GM12878 (cell line): ENCODE measurements around the gene PRELID2.

ENCODE experiments used
- ATF2 ChIP-seq: IDR thresholded peaks from 2 replicates; pipeline ENCODE4 v1.6.1; 2012; ENCODE audit warnings: low read length, inconsistent platforms
- CTCF ChIP-seq, 3 experiments: IDR thresholded peaks in 2 of 3; conservative IDR thresholded peaks in 1 of 3; 2 replicates each; pipeline ENCODE4 v1.5.1; 2011; ENCODE audit warnings: low read depth in 3 of 3, low read length in 3 of 3, mild to moderate bottlenecking in 3 of 3, control low read depth in 2 of 3, moderate library complexity in 2 of 3, inconsistent platforms in 1 of 3, mixed read lengths in 1 of 3; ENCODE audit not compliant: control insufficient read depth in 2 of 3, insufficient read depth in 1 of 3; ENCODE audit errors: extremely low read depth in 1 of 3
- EZH2 ChIP-seq: IDR thresholded peaks from 2 replicates; pipeline ENCODE4 v1.6.1; 2012; ENCODE audit warnings: low read depth, mild to moderate bottlenecking, control low read depth, inconsistent platforms, low read length, borderline replicate concordance; ENCODE audit not compliant: control insufficient read depth
- JUNB ChIP-seq: IDR thresholded peaks from 2 replicates; pipeline ENCODE4 v1.6.1; 2016; ENCODE audit warnings: antibody characterized with exemption, mild to moderate bottlenecking
- LARP7 ChIP-seq: fragments of 450-650 bp; IDR thresholded peaks from 2 replicates; pipeline ENCODE4 v1.6.1; 2017; ENCODE audit warnings: mild to moderate bottlenecking
- MAX ChIP-seq: IDR thresholded peaks from 2 replicates; pipeline ENCODE4 v1.6.1; 2012; ENCODE audit warnings: low read depth, low read length, improper control_type of control experiment
- NFIC ChIP-seq: IDR thresholded peaks from 2 replicates; pipeline ENCODE4 v1.6.1; 2012; ENCODE audit warnings: low read depth, mild to moderate bottlenecking, inconsistent platforms, low read length, moderate library complexity
- POLR2A ChIP-seq: IDR thresholded peaks from 2 replicates; pipeline ENCODE4 v1.6.1; 2011; ENCODE audit warnings: low read depth, mild to moderate bottlenecking, low read length
- SIN3A ChIP-seq: IDR thresholded peaks from 2 replicates; pipeline ENCODE4 v1.6.1; 2012; ENCODE audit warnings: low read depth, low read length, improper control_type of control experiment
- SP1 ChIP-seq: IDR thresholded peaks from one replicate; pipeline ENCODE4 v1.6.1; 2011; ENCODE audit warnings: low read depth, low read length
- SREBF1 ChIP-seq: IDR thresholded peaks from 2 replicates; pipeline ENCODE4 v1.6.1; 2012; ENCODE audit warnings: mild to moderate bottlenecking, low read length

- TF ChIP-seq CTCF (IDR thresholded peaks at IDR 0.05 in 2 of 3, conservative IDR thresholded peaks at IDR 0.05 in 1 of 3; ENCODE audit: control insufficient read depth in 2 of 3, extremely low read depth in 1 of 3, insufficient read depth in 1 of 3, low read depth in 3 of 3, low read length in 3 of 3) (no peak), SREBF1 (no peak), SP1 (no peak), ATF2 (no peak), MAX (no peak), NFIC (no peak), POLR2A (no peak), LARP7 (no peak), JUNB (no peak), SIN3A (no peak), EZH2 (no peak)
These were observed 24.3 kb upstream of the PRELID2 start for GRCh38 chr5:145859453-145859852.
